ENCODE data around the gene DSC3.
"Not testable (repeated sequence)": the region's sequence is repeated elsewhere in the genome, so short reads cannot be mapped to it uniquely, and the experiment has no call there.

DSC3 gene

DNA sequence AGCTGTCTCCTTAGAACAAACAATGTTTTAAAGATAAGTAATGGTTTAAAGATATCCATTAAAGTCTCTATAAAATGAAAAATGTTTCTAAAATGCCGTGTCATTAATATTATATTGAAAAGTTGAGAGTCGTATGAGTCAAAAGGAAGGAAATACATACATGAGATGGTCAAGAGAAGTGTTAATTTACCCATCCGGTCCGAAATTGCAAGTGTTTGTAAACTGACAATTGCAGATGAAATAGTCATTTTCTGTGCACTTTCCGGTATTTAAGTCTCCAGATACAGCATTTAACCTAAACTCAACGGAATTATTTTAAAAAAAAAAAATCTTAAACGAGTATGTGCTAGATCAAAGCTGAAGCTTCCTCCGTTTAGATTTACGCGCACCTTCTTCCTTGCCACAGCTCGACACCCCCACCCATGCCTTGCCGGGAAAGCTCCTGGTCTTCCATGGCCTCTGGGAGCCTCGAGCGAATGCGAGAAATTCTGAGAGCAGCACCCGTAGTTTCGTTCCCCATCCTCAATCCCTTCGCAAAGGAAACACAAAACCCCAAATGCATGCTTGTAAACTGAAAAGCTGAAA, 1.8 kb downstream of the DSC3 start:
- no peak for DNase-seq

DNA sequence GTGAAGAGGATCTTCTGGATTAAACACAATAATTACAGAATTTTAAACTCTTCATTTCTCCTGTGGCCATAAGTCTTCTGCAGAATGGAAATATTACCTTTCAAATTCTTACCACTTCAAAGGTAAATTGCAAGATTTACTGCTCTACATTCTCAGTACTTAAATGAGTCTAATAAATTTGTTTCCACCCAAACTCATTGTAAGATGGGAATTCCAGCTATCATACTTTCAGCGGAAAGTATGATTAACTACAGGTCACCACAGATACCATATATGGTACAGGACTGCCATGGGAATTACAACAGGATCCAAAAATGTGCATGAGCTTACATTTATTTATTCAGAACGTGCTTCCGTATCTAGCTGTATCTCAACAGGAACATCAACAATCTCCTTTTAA, 3.1 kb downstream of the DSC3 start:
- DNase-seq, result no peak

DNA sequence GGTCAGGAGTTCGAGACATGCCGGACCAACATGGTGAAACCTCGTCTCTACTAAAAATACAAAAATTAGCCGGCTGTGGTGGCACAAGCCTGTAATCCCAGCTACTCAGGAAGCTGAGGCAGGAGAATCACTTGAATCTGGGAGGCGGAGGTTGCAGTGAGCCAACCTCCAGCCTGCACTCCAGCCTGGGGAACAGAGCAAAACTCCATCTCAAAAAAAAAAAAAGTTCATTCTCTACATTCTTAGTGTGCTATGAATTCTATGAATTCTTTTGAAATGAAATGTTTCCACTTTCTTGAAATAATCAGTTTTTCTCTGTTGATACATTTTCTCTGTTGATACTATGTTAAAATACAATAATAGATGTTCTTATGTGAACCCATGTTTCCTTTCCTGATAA, 4.9 kb downstream of the DSC3 start:
- not testable (repeated sequence) for DNase-seq

DNA sequence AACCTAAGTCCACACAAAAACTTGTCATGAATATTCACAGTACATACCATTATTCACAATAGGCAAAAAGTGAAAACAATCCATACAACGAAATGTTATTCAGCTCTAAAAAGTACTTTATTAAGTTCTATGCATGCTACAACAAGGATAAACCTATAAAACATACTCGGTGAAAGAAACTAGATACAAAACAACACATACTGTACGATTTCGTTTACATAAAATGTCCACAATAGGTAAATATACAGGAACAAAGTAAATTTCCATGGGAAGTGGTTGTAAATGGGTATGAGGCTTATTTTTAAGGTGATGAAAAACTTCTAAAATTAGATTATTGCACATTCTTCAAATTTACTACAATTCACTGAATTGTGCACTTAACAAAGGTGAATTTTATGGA, 8.0 kb downstream of the DSC3 start:
- no peak for DNase-seq

DNA sequence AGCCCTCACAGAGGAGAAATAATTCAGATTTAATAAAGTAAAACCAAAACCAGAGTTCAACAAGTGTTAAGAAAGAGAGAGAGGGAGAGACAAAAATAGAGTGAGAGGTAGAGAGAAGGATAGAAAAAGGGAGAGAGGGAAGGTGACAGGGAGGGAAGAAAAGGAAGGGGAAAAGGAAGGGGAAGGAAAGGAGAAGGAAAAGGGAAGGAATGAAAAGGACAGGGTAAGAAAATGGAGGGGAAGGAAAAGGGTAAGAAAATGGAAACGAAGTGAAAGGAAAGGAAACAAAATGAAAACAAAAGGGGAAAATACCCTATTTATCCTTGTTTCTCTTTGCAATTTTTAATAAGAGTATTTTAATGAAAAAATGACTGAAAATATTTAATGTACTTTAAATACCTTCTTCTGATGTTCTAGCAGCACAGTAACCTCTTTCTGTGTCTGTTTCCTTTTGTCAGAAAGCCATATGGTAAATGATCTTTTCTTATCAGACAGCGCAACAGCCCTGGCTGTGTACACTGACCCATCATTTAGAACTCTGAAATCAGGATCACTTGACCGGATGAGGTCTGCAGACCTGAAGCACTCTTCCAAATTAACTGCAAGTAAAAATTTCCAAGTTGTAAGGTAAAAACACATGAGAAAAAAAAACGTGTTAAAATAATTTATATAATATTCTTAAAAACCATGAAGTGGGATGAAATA, 11.8 kb downstream of the DSC3 start:
- DNase-seq, result no peak

DNA sequence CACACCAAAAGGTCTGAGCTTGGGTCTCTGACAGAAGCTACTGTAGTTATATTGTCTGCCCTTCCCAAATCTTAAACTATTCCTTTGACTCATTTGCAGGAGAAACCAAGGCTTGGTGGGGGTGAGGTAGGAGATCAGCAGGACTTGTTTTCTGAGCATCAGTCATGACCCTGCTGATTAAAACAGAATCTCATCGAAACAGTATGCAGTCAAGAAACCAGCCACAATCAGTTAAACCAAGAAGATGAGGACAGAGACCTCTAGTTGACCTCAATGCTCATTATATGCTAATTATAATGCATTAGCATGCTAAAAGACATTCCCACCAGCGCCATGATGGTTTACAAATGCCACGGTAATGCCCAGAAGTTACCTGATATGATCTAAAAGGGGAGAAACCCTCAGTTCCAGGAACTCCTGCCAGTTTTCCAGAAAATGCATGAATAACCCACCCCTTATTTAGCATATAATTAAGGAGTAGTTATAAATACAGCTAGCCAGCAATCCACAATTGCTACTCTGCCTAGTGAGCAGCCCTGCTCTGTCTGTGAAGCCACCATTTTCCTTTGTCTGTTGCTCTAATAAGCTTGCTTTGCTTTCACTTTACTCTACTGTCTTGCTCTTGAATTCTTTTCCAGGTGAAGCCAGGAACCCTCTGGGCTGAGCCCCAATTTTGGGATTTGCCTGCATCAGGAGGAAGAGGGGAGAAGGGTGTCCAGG, 26.7 kb downstream of the DSC3 start:
- no peak for DNase-seq

DNA sequence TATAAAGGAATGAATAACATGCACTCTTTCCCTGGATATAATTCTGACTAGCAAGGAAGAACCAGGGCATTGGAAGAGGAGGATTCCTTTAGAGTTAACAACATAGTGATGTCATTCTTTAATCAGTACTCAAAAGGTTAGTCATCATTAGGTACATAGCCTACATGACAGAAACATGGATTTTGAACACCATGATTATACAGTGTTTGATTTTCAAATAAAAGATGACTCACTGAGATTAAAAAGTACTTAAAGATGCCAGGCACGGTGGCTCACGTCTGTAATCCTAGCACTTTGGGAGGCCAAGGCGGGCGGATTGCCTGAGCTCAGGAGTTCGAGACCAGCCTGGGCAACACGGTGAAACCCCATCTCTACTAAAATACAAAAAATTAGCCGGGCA, 31.1 kb downstream of the DSC3 start:
- not testable (repeated sequence) for DNase-seq

DNA sequence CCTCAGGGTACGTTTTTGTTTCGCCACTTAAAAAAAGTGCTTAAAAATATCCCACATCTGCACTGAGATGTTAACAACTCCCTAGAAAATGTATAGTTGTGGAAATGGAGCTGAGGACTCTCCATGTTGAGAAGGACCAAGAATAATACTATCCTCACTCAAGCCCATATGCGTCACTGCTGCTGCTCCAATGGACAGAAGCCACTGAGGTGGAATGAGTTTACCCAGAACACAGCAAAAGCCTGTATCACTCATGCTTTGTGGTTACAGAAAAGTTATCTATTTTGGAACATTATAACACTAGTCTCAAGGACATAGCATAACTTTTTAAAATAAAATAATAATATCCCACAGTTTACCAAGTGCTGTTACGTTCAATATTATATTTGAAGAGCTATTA, 31.9 kb downstream of the DSC3 start:
- DNase-seq, result no peak

DNA sequence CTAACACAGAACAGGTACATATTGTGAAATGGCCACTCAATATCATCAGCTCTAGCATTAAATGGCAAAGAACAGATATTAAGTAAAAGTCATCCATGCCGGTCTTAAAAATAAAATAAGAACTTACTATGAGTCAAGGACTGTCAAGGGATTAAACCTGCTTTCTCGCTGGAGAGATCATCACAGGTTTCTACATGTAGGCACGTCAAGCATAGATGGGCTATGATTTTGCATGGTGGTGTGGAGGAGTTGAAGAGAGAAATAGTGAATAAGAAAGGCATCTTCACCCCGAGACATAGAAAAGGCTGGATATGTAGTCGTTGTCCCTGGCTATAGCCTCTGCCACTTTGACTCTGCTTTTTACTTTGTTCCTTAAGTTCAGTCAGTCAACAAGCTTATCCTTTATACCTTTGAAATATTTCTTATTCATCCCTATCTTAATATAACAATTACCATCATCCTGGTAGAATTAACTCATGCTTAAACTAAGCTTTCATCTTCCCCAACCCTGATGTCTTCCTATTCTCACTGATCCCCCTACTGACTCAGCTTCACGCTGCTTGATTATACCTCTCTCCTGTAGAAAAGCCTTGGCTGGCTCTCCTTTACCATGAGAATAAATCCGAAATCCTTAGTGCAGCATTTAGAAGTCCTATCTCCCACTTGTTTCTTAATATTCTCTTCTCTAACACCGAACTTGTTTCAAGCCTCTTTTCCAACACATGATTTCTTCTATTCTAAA, 42.5 kb downstream of the DSC3 start:
- DNase-seq, result no peak

DNA sequence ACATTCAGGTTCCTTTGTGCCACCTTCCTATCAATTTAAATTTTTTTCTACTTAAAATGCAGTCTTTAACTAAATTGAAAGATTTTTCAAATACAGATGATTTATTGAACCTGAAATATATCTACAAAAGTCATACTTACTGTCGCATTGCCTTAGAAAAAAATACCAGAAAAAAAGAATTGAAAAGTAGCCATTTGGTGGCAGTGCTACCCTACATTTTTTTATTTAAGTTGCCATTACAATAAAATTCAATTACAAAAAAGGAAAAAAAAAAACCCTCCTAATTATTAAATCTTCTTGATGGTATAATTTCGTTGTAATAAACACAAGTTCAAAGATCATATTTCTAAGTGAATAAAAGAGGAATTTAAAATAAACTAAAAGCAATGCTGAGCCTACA, 43.4 kb downstream of the DSC3 start:
- DNase-seq, result no peak

DNA sequence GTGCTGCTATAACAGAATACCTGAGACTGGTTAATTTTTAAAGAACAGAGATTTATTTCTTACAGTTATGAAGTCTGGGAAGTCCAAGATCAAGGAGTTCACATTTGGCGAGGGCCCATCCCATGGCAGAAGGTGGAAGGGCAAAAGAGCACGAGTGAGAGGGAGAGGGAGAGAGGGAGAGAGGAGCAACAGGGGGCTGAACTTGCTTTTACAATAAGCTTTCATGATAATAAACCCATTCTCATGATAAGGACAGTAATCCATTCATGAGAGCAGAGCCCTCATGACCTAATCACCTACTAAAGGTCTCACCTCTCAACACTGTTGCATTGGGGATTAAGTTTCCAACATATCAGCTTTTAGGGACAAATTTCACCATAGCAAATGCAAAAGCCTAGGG, 45.3 kb downstream of the DSC3 start:
- no peak for DNase-seq

DNA sequence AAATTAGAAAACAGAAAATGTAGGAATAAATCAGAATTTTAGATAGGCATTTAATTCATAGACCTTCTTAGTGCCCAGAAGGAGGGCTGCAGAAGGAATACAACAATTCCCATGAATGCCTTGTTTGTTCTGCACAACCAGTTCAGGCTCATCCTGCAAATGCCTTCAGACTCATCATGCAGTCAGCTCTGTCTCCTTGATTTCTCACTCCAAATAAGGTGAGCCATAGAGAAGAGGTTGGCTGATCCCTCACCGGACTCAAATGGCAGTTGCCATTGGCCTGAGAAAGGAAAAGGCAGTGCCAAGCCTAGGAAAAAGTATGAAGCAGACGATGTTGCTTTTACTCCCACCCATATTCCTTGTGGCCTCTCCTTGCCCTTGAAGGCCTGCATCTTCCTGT, 50.3 kb downstream of the DSC3 start:
- DNase-seq, result no peak

DNA sequence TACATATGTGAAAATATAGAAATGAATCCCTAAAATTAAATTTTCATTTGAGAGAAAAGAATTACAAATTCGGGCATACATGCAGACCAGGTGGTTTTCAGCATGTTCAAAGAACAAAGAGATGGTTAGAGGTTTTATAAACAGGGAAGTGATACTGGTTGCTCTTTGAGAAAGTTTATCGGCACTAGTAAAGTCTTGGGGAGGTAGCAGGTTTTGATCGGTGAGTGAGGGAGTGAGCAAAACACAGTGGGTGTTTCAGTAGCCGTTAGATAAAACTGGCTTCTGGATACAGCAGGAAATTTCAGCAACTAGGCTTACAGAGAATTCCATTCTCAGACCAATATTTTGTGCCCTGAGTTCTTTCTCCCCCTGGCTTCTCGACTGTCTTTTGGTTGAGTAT, 51.1 kb downstream of the DSC3 start:
- DNase-seq, result no peak

DNA sequence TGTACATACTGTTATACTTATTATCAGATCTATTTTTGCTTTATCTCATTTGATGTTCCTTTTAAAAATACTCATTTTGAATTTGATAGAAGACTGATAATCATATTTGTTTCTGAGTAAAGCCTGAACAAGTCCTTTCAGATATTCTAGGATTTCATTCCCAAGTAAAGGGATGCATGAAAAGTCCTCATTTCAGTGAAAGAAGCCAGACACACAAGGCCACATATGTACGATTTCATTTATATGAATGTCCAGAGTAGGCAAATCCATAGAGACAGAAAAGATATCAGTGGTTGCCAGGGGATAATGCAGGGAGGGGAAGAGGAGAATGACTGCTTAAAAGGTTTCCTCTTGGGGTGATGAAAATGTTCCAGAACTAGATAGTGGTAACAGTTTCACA, 53.4 kb downstream of the DSC3 start:
- DNase-seq, result no peak

DNA sequence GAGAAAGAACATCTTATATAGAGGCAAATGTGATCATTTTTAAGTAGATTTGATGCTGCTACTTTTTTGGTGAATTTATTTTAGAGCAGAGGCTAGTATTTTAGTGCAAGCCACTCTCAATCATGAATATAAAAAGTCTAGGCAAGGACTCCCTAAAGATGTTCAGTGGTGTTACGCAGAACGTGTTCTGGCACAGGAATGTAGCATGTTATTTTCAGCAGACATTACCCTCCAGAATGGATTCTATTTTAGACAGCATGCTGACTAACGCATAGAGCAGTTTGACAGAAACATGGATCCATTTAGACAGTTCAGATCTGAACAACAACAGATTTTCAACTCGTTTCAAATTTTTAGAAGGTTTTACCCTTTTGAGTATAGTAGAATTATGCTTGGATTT, 54.1 kb downstream of the DSC3 start:
- DNase-seq, result no peak

DNA sequence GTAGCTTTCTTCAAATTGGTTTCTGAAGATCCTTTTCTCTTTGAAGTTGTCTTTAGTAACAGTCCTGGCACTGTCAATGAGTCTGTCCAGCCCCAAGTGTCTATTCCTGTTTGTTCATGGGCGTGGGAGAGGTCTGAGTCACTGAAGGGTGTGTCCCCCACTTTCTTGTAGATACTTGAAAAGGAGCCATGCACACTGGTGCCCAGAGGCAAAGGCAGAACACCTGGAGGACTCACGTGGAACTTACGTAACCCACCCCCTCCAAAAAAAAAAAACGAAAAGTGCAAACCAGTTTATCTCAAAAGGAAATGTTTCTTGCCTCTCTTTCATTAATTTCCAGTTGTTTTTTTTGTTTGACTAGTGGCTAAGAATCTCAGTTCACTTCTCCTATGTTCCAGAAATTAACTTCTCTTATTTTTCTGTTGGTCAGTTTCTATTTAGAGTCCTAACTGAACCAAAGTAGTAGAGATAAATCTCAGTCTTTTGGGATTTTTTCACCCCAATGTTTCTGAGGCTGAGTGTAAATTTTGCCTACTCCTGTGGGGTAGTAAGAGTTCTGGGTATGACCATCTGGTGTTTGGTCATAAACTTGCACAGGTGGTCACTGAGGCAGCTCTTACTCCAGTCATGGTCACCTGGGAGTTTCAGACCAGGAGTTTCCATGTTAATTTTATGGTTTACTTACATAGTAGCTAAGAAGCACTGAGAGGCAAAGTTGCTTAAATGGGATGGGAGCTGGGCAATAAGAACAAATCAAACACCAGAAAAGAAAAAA, 54.9 kb downstream of the DSC3 start:
- no peak for DNase-seq

DNA sequence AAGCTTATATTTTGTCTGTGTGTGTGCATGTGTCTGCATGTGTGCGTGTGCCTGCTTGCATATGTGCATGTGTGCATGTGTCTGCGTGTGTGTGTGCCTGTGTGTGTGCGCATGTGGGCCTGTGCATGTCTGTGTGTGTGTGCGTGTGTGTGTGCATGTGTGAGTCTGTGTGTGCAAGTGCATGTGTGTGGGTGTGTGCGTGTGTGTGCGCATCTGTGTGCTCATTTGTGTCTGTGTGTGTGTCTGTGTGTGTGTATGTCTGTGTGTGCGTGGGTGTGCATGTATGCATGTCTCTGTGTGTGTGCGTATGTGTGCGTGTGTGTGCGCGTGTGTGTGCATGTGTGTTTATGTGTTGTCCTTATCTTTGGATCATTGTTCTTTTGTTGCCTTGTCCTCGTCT, 56.8 kb downstream of the DSC3 start:
- no peak for DNase-seq

DNA sequence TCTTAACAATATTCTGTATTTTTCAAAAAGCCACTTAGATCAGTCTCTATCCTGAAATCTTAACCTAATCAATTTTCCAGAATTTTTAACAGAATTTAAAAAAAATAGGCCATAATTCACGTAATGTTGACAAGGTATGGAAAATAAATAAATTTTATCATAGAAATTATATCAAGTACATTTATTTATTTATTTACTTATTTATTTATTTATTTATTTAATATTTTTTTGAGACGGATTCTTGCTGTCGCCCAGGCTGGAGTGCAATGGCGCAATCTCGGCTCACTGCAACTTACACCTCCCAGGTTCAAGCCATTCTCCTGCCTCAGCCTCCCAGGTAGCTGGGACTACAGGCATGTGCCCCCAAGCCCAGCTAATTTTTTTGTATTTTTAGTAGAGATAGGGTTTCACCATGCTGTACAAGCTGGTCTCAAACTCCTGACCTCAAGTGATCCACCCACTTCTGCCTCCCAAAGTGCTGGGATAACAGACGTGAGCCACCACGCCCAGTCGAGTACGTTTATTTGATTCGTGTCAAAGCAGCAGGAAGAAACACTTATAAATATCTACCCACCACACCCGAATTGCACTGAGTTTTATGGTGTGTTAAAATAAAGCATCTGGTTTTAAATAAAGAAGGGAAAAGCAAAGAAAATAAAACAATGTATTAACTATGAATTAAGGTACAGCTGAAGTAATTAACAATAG, 60.1 kb downstream of the DSC3 start:
- DNase-seq, result no peak

DNA sequence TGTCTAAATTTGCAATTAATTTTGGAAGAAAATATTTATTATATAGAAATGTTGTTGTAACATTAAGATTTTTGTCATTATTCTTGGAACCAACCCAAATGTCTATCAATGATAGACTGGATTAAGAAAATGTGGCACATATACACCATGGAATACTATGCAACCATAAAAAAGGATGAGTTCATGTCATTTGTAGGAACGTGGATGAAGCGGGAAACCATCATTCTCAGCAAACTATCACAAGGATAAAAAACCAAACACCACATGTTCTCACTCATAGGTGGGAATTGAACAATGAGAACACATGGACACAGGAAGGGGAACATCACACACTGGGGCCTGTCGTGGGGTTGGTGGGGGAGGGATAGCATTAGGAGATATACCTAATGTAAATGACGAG, 64.5 kb downstream of the DSC3 start:
- DNase-seq, result not testable (repeated sequence)

DNA sequence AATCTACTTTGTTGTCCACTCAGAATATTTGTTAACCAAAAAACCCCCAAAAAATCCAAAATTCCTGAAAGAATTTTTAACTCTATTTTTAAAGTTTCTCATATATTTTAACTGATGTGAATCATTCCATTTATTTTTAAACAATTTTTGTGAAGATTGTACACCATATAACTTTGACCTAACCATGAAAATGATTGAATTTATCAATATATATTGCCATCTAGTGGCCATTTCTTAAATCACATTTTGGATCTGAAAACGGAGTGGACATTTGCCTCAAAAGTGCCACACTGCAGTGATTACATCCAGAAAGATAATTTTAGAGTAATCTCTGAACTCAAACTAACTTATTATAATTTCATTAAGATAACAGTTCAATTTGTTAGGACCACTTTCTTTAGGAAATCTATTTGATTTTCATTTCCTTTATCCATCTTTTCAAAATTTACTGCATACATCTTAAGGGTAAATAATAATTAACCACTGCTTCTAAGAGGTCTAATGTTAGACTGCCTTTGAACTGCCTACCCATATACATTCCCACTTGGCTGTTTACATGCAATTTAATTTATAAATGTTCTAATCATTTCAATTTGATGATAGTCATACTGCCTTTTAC, 71.1 kb downstream of the DSC3 start:
- DNase-seq, result peak; percentile 32

DNA sequence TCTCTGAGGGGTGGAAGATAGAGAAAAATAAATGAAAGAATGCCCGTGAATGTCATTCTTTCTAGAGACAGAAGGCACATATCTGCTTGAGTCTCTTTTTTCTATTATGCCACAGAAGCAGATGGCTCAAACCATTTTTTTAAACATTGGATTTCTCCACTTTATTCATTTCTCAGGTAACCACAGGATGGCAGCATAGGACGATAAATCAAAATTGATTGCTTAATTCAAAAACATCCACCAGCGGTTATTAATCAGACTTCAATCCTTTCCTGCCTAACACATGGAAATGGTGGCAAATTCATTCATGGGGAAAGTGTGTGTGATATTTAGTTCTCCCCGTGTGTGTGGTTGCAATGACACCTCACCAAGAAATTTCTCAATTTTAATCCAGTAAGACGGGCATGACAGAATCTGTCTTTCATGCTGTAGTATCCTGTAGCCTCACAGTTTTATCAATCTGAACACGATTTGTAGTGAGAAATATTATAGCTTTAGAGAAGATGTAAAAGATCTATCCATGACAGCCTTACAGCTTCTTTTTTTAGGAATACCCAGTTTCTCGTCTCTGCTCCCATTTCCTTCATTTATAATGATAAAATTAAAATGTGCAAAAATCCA, 72.2 kb downstream of the DSC3 start:
- no peak for DNase-seq

Data from NCI-H774 (cell line).